ENCODE data around the gene ZNF644.

The ZNF644 gene

DNA sequence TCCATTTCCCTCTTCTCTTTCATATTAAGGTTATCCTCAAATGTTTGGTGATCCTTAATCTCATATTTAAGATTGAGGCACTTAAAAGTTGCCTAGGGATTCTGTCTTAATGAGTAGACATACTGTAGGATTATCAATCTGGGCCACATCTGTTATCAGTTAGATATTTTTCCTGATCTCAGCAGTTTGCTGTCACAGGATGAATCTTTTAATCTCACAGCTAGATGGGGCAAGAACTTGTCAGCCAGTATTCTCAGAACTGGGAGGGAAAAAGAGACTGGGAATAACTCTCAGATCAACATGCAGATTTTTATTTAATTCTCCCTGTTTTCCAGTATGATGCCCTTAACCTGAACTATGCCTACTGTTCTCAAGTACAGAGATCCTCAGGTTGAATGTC, 14.0 kb downstream of the ZNF644 start:
- Histone ChIP-seq H4K20me1 (ENCODE audit: insufficient read depth) (peaks cover 13% of the 10 kb centered on the region; the same call in 1 of the 2 replicates), H3K4me2 (no peak overlapping the region), H3K79me2 (ENCODE audit: insufficient read depth, low read depth) (peaks cover 86% of the 10 kb centered on the region), H3K9ac (no peak overlapping the region), H3K27ac (no peak overlapping the region), H3K36me3 (ENCODE audit: insufficient read depth) (no peaks in the 10 kb centered on the region), H3K4me1 (ENCODE audit: low read depth, poor library complexity, severe bottlenecking) (peaks cover 17% of the 10 kb centered on the region), H2AFZ (ENCODE audit: low read depth) (no peak overlapping the region), H3K4me3 (IDR thresholded peaks at IDR 0.05; ENCODE audit: insufficient read depth, low read depth, low read length) (no peak overlapping the region), H3K27me3 (ENCODE audit: insufficient read depth, low read depth) (no peaks in the 10 kb centered on the region)
- TF ChIP-seq, protein P1, sequence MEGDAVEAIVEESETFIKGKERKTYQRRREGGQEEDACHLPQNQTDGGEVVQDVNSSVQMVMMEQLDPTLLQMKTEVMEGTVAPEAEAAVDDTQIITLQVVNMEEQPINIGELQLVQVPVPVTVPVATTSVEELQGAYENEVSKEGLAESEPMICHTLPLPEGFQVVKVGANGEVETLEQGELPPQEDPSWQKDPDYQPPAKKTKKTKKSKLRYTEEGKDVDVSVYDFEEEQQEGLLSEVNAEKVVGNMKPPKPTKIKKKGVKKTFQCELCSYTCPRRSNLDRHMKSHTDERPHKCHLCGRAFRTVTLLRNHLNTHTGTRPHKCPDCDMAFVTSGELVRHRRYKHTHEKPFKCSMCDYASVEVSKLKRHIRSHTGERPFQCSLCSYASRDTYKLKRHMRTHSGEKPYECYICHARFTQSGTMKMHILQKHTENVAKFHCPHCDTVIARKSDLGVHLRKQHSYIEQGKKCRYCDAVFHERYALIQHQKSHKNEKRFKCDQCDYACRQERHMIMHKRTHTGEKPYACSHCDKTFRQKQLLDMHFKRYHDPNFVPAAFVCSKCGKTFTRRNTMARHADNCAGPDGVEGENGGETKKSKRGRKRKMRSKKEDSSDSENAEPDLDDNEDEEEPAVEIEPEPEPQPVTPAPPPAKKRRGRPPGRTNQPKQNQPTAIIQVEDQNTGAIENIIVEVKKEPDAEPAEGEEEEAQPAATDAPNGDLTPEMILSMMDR (conservative IDR thresholded peaks at IDR 0.05; ENCODE audit: low read depth, low read length): no peak

DNA sequence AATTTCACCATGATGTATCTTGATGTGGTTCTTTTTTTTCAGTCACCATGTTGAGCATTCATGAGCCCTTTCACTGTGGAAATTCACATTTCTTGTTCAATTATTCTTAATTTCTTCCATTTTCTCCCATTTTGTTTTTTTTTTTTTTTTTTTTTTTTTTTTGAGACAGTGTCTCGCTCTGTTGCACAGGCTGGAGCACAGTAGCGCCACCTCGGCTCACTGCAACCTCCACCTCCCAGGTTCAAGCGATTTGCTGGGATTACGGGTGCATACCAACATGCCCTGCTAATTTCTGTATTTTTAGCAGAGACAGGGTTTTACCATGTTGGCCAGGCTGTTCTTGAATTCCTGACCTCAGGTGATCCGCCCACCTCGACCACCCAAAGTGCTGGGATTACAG, 14.7 kb downstream of the ZNF644 start:
- H3K27ac ChIP-seq: no peak overlapping the region
- no peak overlapping the region for H3K4me3 ChIP-seq (IDR thresholded peaks at IDR 0.05; ENCODE audit: insufficient read depth, low read depth, low read length)
- H3K27me3 ChIP-seq (ENCODE audit: insufficient read depth, low read depth): no peaks in the 10 kb centered on the region
- H4K20me1 ChIP-seq (ENCODE audit: insufficient read depth): peaks cover 13% of the 10 kb centered on the region; the same call in 1 of the 2 replicates
- H2AFZ ChIP-seq (ENCODE audit: low read depth): no peak overlapping the region
- no peaks in the 10 kb centered on the region for H3K36me3 ChIP-seq (ENCODE audit: insufficient read depth)
- TF ChIP-seq, protein P1 (conservative IDR thresholded peaks at IDR 0.05; ENCODE audit: low read depth, low read length): no peak
- peaks cover 85% of the 10 kb centered on the region for H3K79me2 ChIP-seq (ENCODE audit: insufficient read depth, low read depth)
- no peak overlapping the region for H3K9ac ChIP-seq
- H3K4me2 ChIP-seq: no peak overlapping the region
- peaks cover 17% of the 10 kb centered on the region for H3K4me1 ChIP-seq (ENCODE audit: low read depth, poor library complexity, severe bottlenecking)

DNA sequence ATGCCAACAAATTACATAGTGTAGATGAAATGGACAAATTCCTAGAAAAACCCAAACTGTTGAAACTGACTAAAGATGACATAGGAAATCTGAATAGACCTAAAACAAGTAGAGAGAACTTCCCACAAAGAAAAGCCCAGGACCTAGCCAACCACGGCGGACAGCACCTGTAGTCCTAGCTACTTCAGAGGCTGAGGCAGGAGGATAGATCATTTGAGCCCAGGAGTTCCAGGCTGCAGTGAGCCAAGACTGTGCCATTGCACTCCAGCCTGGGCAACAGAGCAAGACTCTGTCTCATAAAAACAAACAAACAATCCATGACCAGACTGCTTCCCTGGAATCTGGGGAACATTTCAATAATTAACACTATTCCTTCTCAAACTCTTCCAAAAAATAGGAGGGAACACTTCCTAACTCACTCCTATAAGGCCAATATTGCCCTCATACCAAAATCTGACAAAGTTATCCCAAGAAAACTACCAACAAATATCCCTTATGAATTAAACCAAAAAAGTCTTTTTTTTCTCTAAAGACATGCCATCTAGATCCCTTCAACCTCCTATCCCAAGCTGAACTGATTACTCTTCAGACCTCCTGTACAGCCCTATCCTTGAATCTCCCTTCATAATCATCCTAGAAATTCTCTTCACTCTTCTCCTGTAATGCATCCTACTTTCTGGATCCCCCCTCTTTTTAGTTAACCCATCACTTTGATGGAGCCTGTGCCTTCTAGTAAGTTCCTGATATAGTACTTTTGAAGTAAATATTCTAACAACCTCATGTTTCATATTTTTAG, 15.5 kb downstream of the ZNF644 start:
- no peak overlapping the region for H3K9ac ChIP-seq
- no peak overlapping the region for H3K27ac ChIP-seq
- TF ChIP-seq, protein P1 (conservative IDR thresholded peaks at IDR 0.05; ENCODE audit: low read depth, low read length): no peak
- no peak overlapping the region for H3K4me2 ChIP-seq
- H3K4me1 ChIP-seq (ENCODE audit: low read depth, poor library complexity, severe bottlenecking): peaks cover 17% of the 10 kb centered on the region
- peaks cover 13% of the 10 kb centered on the region; the same call in 1 of the 2 replicates for H4K20me1 ChIP-seq (ENCODE audit: insufficient read depth)
- peaks cover 85% of the 10 kb centered on the region for H3K79me2 ChIP-seq (ENCODE audit: insufficient read depth, low read depth)
- H2AFZ ChIP-seq (ENCODE audit: low read depth): no peak overlapping the region
- no peaks in the 10 kb centered on the region for H3K27me3 ChIP-seq (ENCODE audit: insufficient read depth, low read depth)
- H3K4me3 ChIP-seq (IDR thresholded peaks at IDR 0.05; ENCODE audit: insufficient read depth, low read depth, low read length): no peak overlapping the region
- H3K36me3 ChIP-seq (ENCODE audit: insufficient read depth): no peaks in the 10 kb centered on the region

DNA sequence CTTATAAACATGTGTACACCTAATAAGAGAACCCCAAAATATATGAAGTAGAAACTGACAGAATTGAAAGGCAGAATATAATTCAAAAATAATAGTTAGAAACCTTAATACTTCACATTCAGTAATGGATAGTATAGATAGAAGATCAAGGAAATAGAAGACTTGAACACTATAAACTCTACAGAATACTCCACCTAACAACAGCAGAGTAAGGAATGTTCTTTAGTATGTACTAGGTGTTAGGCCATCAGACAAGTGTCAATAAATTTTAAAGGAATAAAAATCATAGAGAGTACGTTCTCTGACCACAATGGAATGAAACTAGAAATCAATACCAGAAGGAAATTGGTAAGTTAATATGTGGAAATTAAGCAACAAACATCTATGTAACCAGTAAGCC, 16.6 kb downstream of the ZNF644 start:
- no peak overlapping the region for H3K4me3 ChIP-seq (IDR thresholded peaks at IDR 0.05; ENCODE audit: insufficient read depth, low read depth, low read length)
- H3K27me3 ChIP-seq (ENCODE audit: insufficient read depth, low read depth): no peaks in the 10 kb centered on the region
- peaks cover 81% of the 10 kb centered on the region for H3K79me2 ChIP-seq (ENCODE audit: insufficient read depth, low read depth)
- no peak overlapping the region for H2AFZ ChIP-seq (ENCODE audit: low read depth)
- H3K27ac ChIP-seq: no peak overlapping the region
- H3K4me1 ChIP-seq (ENCODE audit: low read depth, poor library complexity, severe bottlenecking): peaks cover 17% of the 10 kb centered on the region
- peaks cover 13% of the 10 kb centered on the region; the same call in 1 of the 2 replicates for H4K20me1 ChIP-seq (ENCODE audit: insufficient read depth)
- H3K9ac ChIP-seq: no peak overlapping the region
- TF ChIP-seq, protein P1 (conservative IDR thresholded peaks at IDR 0.05; ENCODE audit: low read depth, low read length): no peak
- no peaks in the 10 kb centered on the region for H3K36me3 ChIP-seq (ENCODE audit: insufficient read depth)
- no peak overlapping the region for H3K4me2 ChIP-seq

Data from KMS-11 (cell line).